IPS-15b (cell line): Measurements from ENCODE around the gene ENO2.
A peak's percentile ranks its signal among the peaks of the same experiment; 100 is the strongest.

Experiments
- H3K27me3 ChIP-seq: one replicate; pipeline ENCODE4 v1.6.1; 2013; ENCODE audit warnings: low read length; ENCODE audit not compliant: control insufficient read depth, insufficient read depth
- H3K36me3 ChIP-seq: one replicate; pipeline ENCODE4 v1.6.1; 2013; ENCODE audit warnings: low read length; ENCODE audit not compliant: control insufficient read depth, insufficient read depth
- H3K4me1 ChIP-seq: one replicate; pipeline ENCODE4 v1.6.1; 2013; ENCODE audit warnings: mild to moderate bottlenecking, low read length; ENCODE audit not compliant: control insufficient read depth, insufficient read depth
- H3K4me3 ChIP-seq: one replicate; pipeline ENCODE4 v1.5.1; 2013; ENCODE audit warnings: low read depth, low read length
- H3K9ac ChIP-seq: one replicate; pipeline ENCODE4 v1.6.1; 2013; ENCODE audit warnings: low read depth, mild to moderate bottlenecking, low read length
- H3K9me3 ChIP-seq: one replicate; pipeline ENCODE4 v1.6.1; 2013; ENCODE audit warnings: mild to moderate bottlenecking, low read length; ENCODE audit not compliant: control insufficient read depth, insufficient read depth

Gene ENO2

GRCh38 chr12:6929466-6930452 is 15.4 kb downstream of the ENO2 start:
- Histone ChIP-seq H3K9me3 (no peaks in the 10 kb centered on the region), H3K4me1 (peaks cover 22% of the 10 kb centered on the region), H3K36me3 (peaks cover 15% of the 10 kb centered on the region), H3K9ac (peak overlapping the region; percentile 74), H3K4me3 (peak overlapping the region; percentile 86), H3K27me3 (no peaks in the 10 kb centered on the region)

- H3K9me3 ChIP-seq, result no peaks in the 10 kb centered on the region
- no peak overlapping the region for H3K4me3 ChIP-seq
- H3K9ac ChIP-seq, result no peak overlapping the region
- peaks cover 28% of the 10 kb centered on the region for H3K36me3 ChIP-seq
- H3K27me3 ChIP-seq, result no peaks in the 10 kb centered on the region
- peaks cover 10% of the 10 kb centered on the region for H3K4me1 ChIP-seq
These were observed 18.4 kb downstream of the ENO2 start for GRCh38 chr12:6932766-6933165.

GRCh38 chr12:6934110-6934509 is 19.7 kb downstream of the ENO2 start:
- no peaks in the 10 kb centered on the region for H3K9me3 ChIP-seq
- H3K4me3 ChIP-seq, result no peak overlapping the region
- no peaks in the 10 kb centered on the region for H3K27me3 ChIP-seq
- no peak overlapping the region for H3K9ac ChIP-seq
- H3K36me3 ChIP-seq, result peaks cover 36% of the 10 kb centered on the region
- H3K4me1 ChIP-seq, result peaks cover 10% of the 10 kb centered on the region

- H3K9me3 ChIP-seq, result no peaks in the 10 kb centered on the region
- no peaks in the 10 kb centered on the region for H3K4me1 ChIP-seq
- no peaks in the 10 kb centered on the region for H3K27me3 ChIP-seq
- peaks cover 37% of the 10 kb centered on the region for H3K36me3 ChIP-seq
- no peak overlapping the region for H3K4me3 ChIP-seq
- H3K9ac ChIP-seq, result no peak overlapping the region
These were observed 21.2 kb downstream of the ENO2 start for GRCh38 chr12:6935371-6936193.

GRCh38 chr12:6936194-6936635 is 21.8 kb downstream of the ENO2 start:
- Histone ChIP-seq H3K9ac (no peak overlapping the region), H3K27me3 (no peaks in the 10 kb centered on the region), H3K4me3 (no peak overlapping the region), H3K9me3 (no peaks in the 10 kb centered on the region), H3K4me1 (no peaks in the 10 kb centered on the region), H3K36me3 (peaks cover 38% of the 10 kb centered on the region)

- H3K27me3 ChIP-seq, result no peaks in the 10 kb centered on the region
- H3K36me3 ChIP-seq, result peaks cover 44% of the 10 kb centered on the region
- peak overlapping the region; percentile 32 for H3K9ac ChIP-seq
- H3K9me3 ChIP-seq, result no peaks in the 10 kb centered on the region
- no peaks in the 10 kb centered on the region for H3K4me1 ChIP-seq
- peak overlapping the region; percentile 71 for H3K4me3 ChIP-seq
These were observed 22.5 kb downstream of the ENO2 start for GRCh38 chr12:6936636-6937480.

- Histone ChIP-seq H3K4me1 (peaks cover under 1% of the 10 kb centered on the region), H3K27me3 (no peaks in the 10 kb centered on the region), H3K4me3 (peak overlapping the region; percentile 71), H3K9ac (peak overlapping the region; percentile 97), H3K36me3 (peaks cover 44% of the 10 kb centered on the region), H3K9me3 (no peaks in the 10 kb centered on the region)
These were observed 23.3 kb downstream of the ENO2 start for GRCh38 chr12:6937481-6938352.

GRCh38 chr12:6938353-6939190 is 24.2 kb downstream of the ENO2 start:
- Histone ChIP-seq H3K27me3 (no peaks in the 10 kb centered on the region), H3K9me3 (no peaks in the 10 kb centered on the region), H3K36me3 (peaks cover 40% of the 10 kb centered on the region), H3K4me3 (peak overlapping the region; percentile 71), H3K9ac (peak overlapping the region; percentile 71), H3K4me1 (peaks cover 4% of the 10 kb centered on the region)

GRCh38 chr12:6939191-6939540 is 24.8 kb downstream of the ENO2 start:
- H3K36me3 ChIP-seq, result peaks cover 34% of the 10 kb centered on the region
- peaks cover 4% of the 10 kb centered on the region for H3K4me1 ChIP-seq
- no peak overlapping the region for H3K9ac ChIP-seq
- H3K4me3 ChIP-seq, result no peak overlapping the region
- H3K9me3 ChIP-seq, result no peaks in the 10 kb centered on the region
- no peaks in the 10 kb centered on the region for H3K27me3 ChIP-seq

- Histone ChIP-seq H3K4me1 (peaks cover 15% of the 10 kb centered on the region), H3K9ac (no peak overlapping the region), H3K36me3 (peaks cover 15% of the 10 kb centered on the region), H3K27me3 (no peaks in the 10 kb centered on the region), H3K4me3 (no peak overlapping the region), H3K9me3 (no peaks in the 10 kb centered on the region)
These were observed 26.9 kb downstream of the ENO2 start for GRCh38 chr12:6941267-6941666.
